ENCODE results near the gene CHMP2B. TPM values are rescaled to one million over a fixed set of nuclear protein-coding genes. Genes with fewer than 3 reads are reported as not detected.

Gene CHMP2B
- total and polyA plus RNA-seq, 2 experiments from 2014 or later, result 45.1 to 130 TPM

- Histone ChIP-seq H3K9me2 (ENCODE audit: insufficient read depth) (no peaks in the 10 kb centered on the region; the same call in 1 of the 2 replicates), H3K27ac (ENCODE audit: low read depth) (no peak overlapping the region), H2AFZ (no peak overlapping the region), H4K20me1 (replicated peaks; ENCODE audit: insufficient read depth) (no peaks in the 10 kb centered on the region), H3K36me3 (ENCODE audit: insufficient read depth) (no peaks in the 10 kb centered on the region), H3K4me3 (no peak overlapping the region), H3F3A (replicated peaks; ENCODE audit: low read depth) (no peaks in the 10 kb centered on the region), H3K4me2 (no peak overlapping the region), H3K4me1 (ENCODE audit: insufficient read depth) (no peaks in the 10 kb centered on the region), H3K27me3 (ENCODE audit: insufficient read depth) (no peaks in the 10 kb centered on the region), H3K79me2 (replicated peaks; ENCODE audit: insufficient read depth) (no peaks in the 10 kb centered on the region)
- no peaks in the 10 kb centered on the region for H3K27me3 Mint-ChIP-seq (ENCODE audit: insufficient read depth, low read depth, poor library complexity)
- TF ChIP-seq EZH2 (IDR thresholded peaks at IDR 0.05; ENCODE audit: low read depth, unreplicated experiment) (no peak), EZH2phosphoT487 (IDR thresholded peaks at IDR 0.05; ENCODE audit: unreplicated experiment) (no peak), ZNF114 (CRISPR knock-in tag; IDR thresholded peaks at IDR 0.05) (no peak), ZNF331 (CRISPR knock-in tag; IDR thresholded peaks at IDR 0.05; ENCODE audit: low read depth) (no peak), ZNF462 (CRISPR knock-in tag; IDR thresholded peaks at IDR 0.05) (no peak)
- no peak overlapping the region for H3K4me3 Mint-ChIP-seq
- ATAC-seq (no peak), DNase-seq (ENCODE audit: low spot score) (no peak)
- H3K9me3 Mint-ChIP-seq, result no peaks in the 10 kb centered on the region
- H3K27ac Mint-ChIP-seq, result no peak overlapping the region
- H3K4me1 Mint-ChIP-seq, result no peaks in the 10 kb centered on the region
- H3K36me3 Mint-ChIP-seq (ENCODE audit: low read depth), result no peaks in the 10 kb centered on the region
Measured at GRCh38 chr3:87287011-87287410, 59.9 kb downstream of the CHMP2B start.

GRCh38 chr3:87288446-87288845, 61.3 kb downstream of the CHMP2B start:
- no peaks in the 10 kb centered on the region for H3F3A ChIP-seq (replicated peaks; ENCODE audit: low read depth)
- H3K9me2 ChIP-seq (ENCODE audit: insufficient read depth), result no peaks in the 10 kb centered on the region; the same call in 1 of the 2 replicates
- H3K4me3 ChIP-seq, result no peak overlapping the region
- H3K36me3 Mint-ChIP-seq (ENCODE audit: low read depth), result no peaks in the 10 kb centered on the region
- no peaks in the 10 kb centered on the region for H3K4me1 Mint-ChIP-seq
- no peaks in the 10 kb centered on the region for H3K27me3 ChIP-seq (ENCODE audit: insufficient read depth)
- H3K4me3 Mint-ChIP-seq, result no peak overlapping the region
- H2AFZ ChIP-seq, result no peak overlapping the region
- H3K4me1 ChIP-seq (ENCODE audit: insufficient read depth), result no peaks in the 10 kb centered on the region
- ATAC-seq, result no peak
- no peaks in the 10 kb centered on the region for H3K79me2 ChIP-seq (replicated peaks; ENCODE audit: insufficient read depth)
- no peak overlapping the region for H3K27ac Mint-ChIP-seq
- no peak overlapping the region for H3K27ac ChIP-seq (ENCODE audit: low read depth)
- no peaks in the 10 kb centered on the region for H4K20me1 ChIP-seq (replicated peaks; ENCODE audit: insufficient read depth)
- no peak for DNase-seq (ENCODE audit: low spot score)
- H3K4me2 ChIP-seq, result no peak overlapping the region
- H3K9me3 Mint-ChIP-seq, result no peaks in the 10 kb centered on the region
- no peaks in the 10 kb centered on the region for H3K27me3 Mint-ChIP-seq (ENCODE audit: insufficient read depth, low read depth, poor library complexity)
- H3K36me3 ChIP-seq (ENCODE audit: insufficient read depth), result no peaks in the 10 kb centered on the region
- TF ChIP-seq ETS1 (IDR thresholded peaks at IDR 0.05) (no peak), JUNB (IDR thresholded peaks at IDR 0.05; ENCODE audit: unreplicated experiment) (no peak), NANOG (IDR thresholded peaks at IDR 0.05; ENCODE audit: borderline replicate concordance) (no peak)
